ENCODE data around the gene DLG2. TPM values are rescaled to one million over a fixed set of nuclear protein-coding genes. Genes with fewer than 3 reads are reported as not detected.

The DLG2 gene
- total RNA-seq, 4 donors from 2014 or later: 6.5 to 14.6 (median 7.2) TPM

GRCh38 chr11:84608837-84609196, 1018.3 kb downstream of the DLG2 start:
- Histone ChIP-seq H3K27me3 (no peaks in the 10 kb centered on the region), H3K36me3 (no peaks in the 10 kb centered on the region), H3K9me3 (no peaks in the 10 kb centered on the region), H3K4me1 (no peaks in the 10 kb centered on the region), H3K27ac (no peak overlapping the region), H3K4me3 (no peak overlapping the region)
- 84 to 92% methylated on average over 2 of the region's 2 CpGs for WGBS, 2 donors
- no peak for DNase-seq (ENCODE audit: low spot score in 2 of 2)
- TF ChIP-seq CTCF (IDR thresholded peaks at IDR 0.05) (no peak), POLR2A (IDR thresholded peaks at IDR 0.05) (no peak), EP300 (IDR thresholded peaks at IDR 0.05) (no peak)

GRCh38 chr11:84607975-84608836, 1018.9 kb downstream of the DLG2 start:
- no peak for TF ChIP-seq POLR2A (IDR thresholded peaks at IDR 0.05)
- WGBS, 2 donors: 78 to 79% methylated on average over 5 of the region's 5 CpGs
- H3K4me3 ChIP-seq: no peak overlapping the region
- no peaks in the 10 kb centered on the region for H3K36me3 ChIP-seq
- no peaks in the 10 kb centered on the region for H3K4me1 ChIP-seq
- no peak for DNase-seq (ENCODE audit: low spot score in 2 of 2)
- no peak overlapping the region for H3K27ac ChIP-seq
- no peaks in the 10 kb centered on the region for H3K9me3 ChIP-seq
- H3K27me3 ChIP-seq: no peaks in the 10 kb centered on the region

- no peak for DNase-seq (ENCODE audit: low spot score in 2 of 2)
- Histone ChIP-seq H3K4me1 (no peaks in the 10 kb centered on the region), H3K4me3 (no peak overlapping the region), H3K36me3 (no peaks in the 10 kb centered on the region), H3K27ac (no peak overlapping the region), H3K9me3 (peaks cover 0 to 4% (median 0%) of the 10 kb centered on the region in 4 donors), H3K27me3 (no peaks in the 10 kb centered on the region)
- TF ChIP-seq CTCF (IDR thresholded peaks at IDR 0.05) (no peak), POLR2A (IDR thresholded peaks at IDR 0.05) (no peak), EP300 (IDR thresholded peaks at IDR 0.05) (no peak)
Observed at GRCh38 chr11:84594602-84595001, 1032.5 kb downstream of the DLG2 start.

- no peak overlapping the region for H3K27ac ChIP-seq
- 56 to 58% methylated on average over 2 of the region's 2 CpGs for WGBS, 2 donors
- no peak for DNase-seq (ENCODE audit: low spot score in 2 of 2)
- no peak overlapping the region for H3K4me3 ChIP-seq
- no peaks in the 10 kb centered on the region for H3K27me3 ChIP-seq
- no peaks in the 10 kb centered on the region for H3K4me1 ChIP-seq
- no peaks in the 10 kb centered on the region for H3K36me3 ChIP-seq
- no peak for TF ChIP-seq CTCF (IDR thresholded peaks at IDR 0.05)
- TF ChIP-seq POLR2A (IDR thresholded peaks at IDR 0.05): no peak
- no peak for TF ChIP-seq EP300 (IDR thresholded peaks at IDR 0.05)
- peaks cover 0 to 4% (median 0%) of the 10 kb centered on the region in 4 donors for H3K9me3 ChIP-seq
Observed at GRCh38 chr11:84590106-84590505, 1037.0 kb downstream of the DLG2 start.

GRCh38 chr11:84588131-84588829, 1038.9 kb downstream of the DLG2 start:
- no peaks in the 10 kb centered on the region for H3K36me3 ChIP-seq
- no peaks in the 10 kb centered on the region for H3K4me1 ChIP-seq
- H3K27ac ChIP-seq: no peak overlapping the region
- no peak overlapping the region for H3K4me3 ChIP-seq
- H3K9me3 ChIP-seq: peaks cover 0 to 2% (median 0%) of the 10 kb centered on the region in 4 donors
- DNase-seq (ENCODE audit: low spot score in 2 of 2): no peak
- no peak for TF ChIP-seq EP300 (IDR thresholded peaks at IDR 0.05)
- TF ChIP-seq POLR2A (IDR thresholded peaks at IDR 0.05): no peak
- no peak for TF ChIP-seq CTCF (IDR thresholded peaks at IDR 0.05)
- H3K27me3 ChIP-seq: no peaks in the 10 kb centered on the region
- 89 to 90% methylated on average over 4 of the region's 4 CpGs for WGBS, 2 donors

Measured in tibial nerve (tissue), 4 donors.